ENCODE results near the gene NAV3.

The NAV3 gene

GRCh38 chr12:77845831-77846230 is 15.1 kb downstream of the NAV3 start:
- no peaks in the 10 kb centered on the region for H4K20me1 ChIP-seq (ENCODE audit: insufficient read depth, low read length, poor library complexity, severe bottlenecking)
- H3K4me2 ChIP-seq (ENCODE audit: low read depth, low read length, poor library complexity, severe bottlenecking): no peak overlapping the region
- no peak overlapping the region for H2AFZ ChIP-seq (ENCODE audit: low read length)
- H3K9me2 ChIP-seq (replicated peaks; ENCODE audit: low read depth, low read length): no peaks in the 10 kb centered on the region
- TF ChIP-seq CTCF (conservative IDR thresholded peaks at IDR 0.05; ENCODE audit: low read length): no peak
- no peak for TF ChIP-seq EZH2phosphoT487 (IDR thresholded peaks at IDR 0.05; ENCODE audit: borderline replicate concordance)
- no peaks in the 10 kb centered on the region for H3K79me2 ChIP-seq (ENCODE audit: insufficient read depth, low read length)
- no peak overlapping the region for H3K4me3 ChIP-seq (ENCODE audit: low read length, poor library complexity, severe bottlenecking)
- no peaks in the 10 kb centered on the region for H3K27me3 ChIP-seq (ENCODE audit: insufficient read depth, low read length, poor library complexity, severe bottlenecking)
- H3K9ac ChIP-seq (ENCODE audit: low read depth, low read length, poor library complexity, severe bottlenecking): no peak overlapping the region
- peaks cover 5% of the 10 kb centered on the region for H3K4me1 ChIP-seq (ENCODE audit: insufficient read depth, low read length, poor library complexity, severe bottlenecking)
- H3F3A ChIP-seq (ENCODE audit: low read depth): no peaks in the 10 kb centered on the region
- H3K9me3 ChIP-seq (ENCODE audit: insufficient read depth, low read depth, low read length): no peaks in the 10 kb centered on the region
- H3K36me3 ChIP-seq (ENCODE audit: insufficient read depth, low read length): no peaks in the 10 kb centered on the region

GRCh38 chr12:77847060-77847541 is 16.4 kb downstream of the NAV3 start:
- Histone ChIP-seq H3K9me2 (replicated peaks; ENCODE audit: low read depth, low read length) (no peaks in the 10 kb centered on the region), H3K4me2 (ENCODE audit: low read depth, low read length, poor library complexity, severe bottlenecking) (peak overlapping the region; percentile 1), H3K36me3 (ENCODE audit: insufficient read depth, low read length) (no peaks in the 10 kb centered on the region), H3K9ac (ENCODE audit: low read depth, low read length, poor library complexity, severe bottlenecking) (no peak overlapping the region), H3K4me3 (ENCODE audit: low read length, poor library complexity, severe bottlenecking) (no peak overlapping the region), H3K79me2 (ENCODE audit: insufficient read depth, low read length) (no peaks in the 10 kb centered on the region), H3F3A (ENCODE audit: low read depth) (no peaks in the 10 kb centered on the region), H3K27me3 (ENCODE audit: insufficient read depth, low read length, poor library complexity, severe bottlenecking) (no peaks in the 10 kb centered on the region), H2AFZ (ENCODE audit: low read length) (no peak overlapping the region), H4K20me1 (ENCODE audit: insufficient read depth, low read length, poor library complexity, severe bottlenecking) (no peaks in the 10 kb centered on the region), H3K9me3 (ENCODE audit: insufficient read depth, low read depth, low read length) (no peaks in the 10 kb centered on the region), H3K4me1 (ENCODE audit: insufficient read depth, low read length, poor library complexity, severe bottlenecking) (peaks cover 5% of the 10 kb centered on the region)
- TF ChIP-seq EZH2phosphoT487 (IDR thresholded peaks at IDR 0.05; ENCODE audit: borderline replicate concordance): no peak
- TF ChIP-seq CTCF (conservative IDR thresholded peaks at IDR 0.05; ENCODE audit: low read length): no peak

GRCh38 chr12:77847680-77848431 is 17.2 kb downstream of the NAV3 start:
- peak overlapping the region; percentile 1 for H3K4me2 ChIP-seq (ENCODE audit: low read depth, low read length, poor library complexity, severe bottlenecking)
- no peak overlapping the region for H3K4me3 ChIP-seq (ENCODE audit: low read length, poor library complexity, severe bottlenecking)

More at GRCh38 chr12:77847680-77848431, 17.2 kb downstream of the NAV3 start:
- H3K4me1 ChIP-seq (ENCODE audit: insufficient read depth, low read length, poor library complexity, severe bottlenecking): peaks cover 5% of the 10 kb centered on the region
- H4K20me1 ChIP-seq (ENCODE audit: insufficient read depth, low read length, poor library complexity, severe bottlenecking): no peaks in the 10 kb centered on the region
- H3K27me3 ChIP-seq (ENCODE audit: insufficient read depth, low read length, poor library complexity, severe bottlenecking): no peaks in the 10 kb centered on the region
- no peak overlapping the region for H3K9ac ChIP-seq (ENCODE audit: low read depth, low read length, poor library complexity, severe bottlenecking)
- no peaks in the 10 kb centered on the region for H3K9me2 ChIP-seq (replicated peaks; ENCODE audit: low read depth, low read length)
- H3K9me3 ChIP-seq (ENCODE audit: insufficient read depth, low read depth, low read length): no peaks in the 10 kb centered on the region
- no peaks in the 10 kb centered on the region for H3F3A ChIP-seq (ENCODE audit: low read depth)
- H2AFZ ChIP-seq (ENCODE audit: low read length): no peak overlapping the region
- TF ChIP-seq EZH2phosphoT487 (IDR thresholded peaks at IDR 0.05; ENCODE audit: borderline replicate concordance) (no peak), CTCF (conservative IDR thresholded peaks at IDR 0.05; ENCODE audit: low read length) (no peak)
- no peaks in the 10 kb centered on the region for H3K79me2 ChIP-seq (ENCODE audit: insufficient read depth, low read length)
- H3K36me3 ChIP-seq (ENCODE audit: insufficient read depth, low read length): no peaks in the 10 kb centered on the region
